ENCODE data around the gene NTM.

DNA sequence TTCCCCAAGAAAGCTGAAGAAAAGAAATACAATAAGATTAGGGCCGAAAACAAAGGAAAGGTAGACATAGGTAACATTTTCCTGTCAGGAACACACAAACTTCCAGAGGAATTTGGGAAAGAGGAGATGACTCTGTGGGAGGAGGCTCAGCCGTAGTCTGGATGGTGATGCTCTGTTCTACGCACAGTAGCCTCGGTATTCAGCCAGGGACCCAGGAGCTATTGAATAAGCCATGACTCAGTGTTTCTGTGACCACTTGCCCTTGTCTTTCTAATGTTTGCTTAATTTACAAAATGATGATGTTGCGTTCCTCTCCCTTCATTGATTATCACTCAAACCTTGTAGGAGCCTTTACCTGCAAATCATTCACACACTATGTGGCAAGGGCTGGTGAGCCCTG is 745.0 kb downstream of the NTM start:
- TF ChIP-seq EGR1 (IDR thresholded peaks at IDR 0.05; ENCODE audit: borderline replicate concordance, low read depth, low read length), result no peak
- no peak for TF ChIP-seq SP2 (IDR thresholded peaks at IDR 0.05; ENCODE audit: low read length)
- TF ChIP-seq CREB1 (IDR thresholded peaks at IDR 0.05), result no peak
- TF ChIP-seq EP300 (IDR thresholded peaks at IDR 0.05; ENCODE audit: borderline replicate concordance in 1 of 2, low read depth in 2 of 2, low read length in 2 of 2), result no peak
- no peak for TF ChIP-seq POLR2AphosphoS5 (IDR thresholded peaks at IDR 0.05; ENCODE audit: low read depth, low read length)
- TF ChIP-seq, protein P1, sequence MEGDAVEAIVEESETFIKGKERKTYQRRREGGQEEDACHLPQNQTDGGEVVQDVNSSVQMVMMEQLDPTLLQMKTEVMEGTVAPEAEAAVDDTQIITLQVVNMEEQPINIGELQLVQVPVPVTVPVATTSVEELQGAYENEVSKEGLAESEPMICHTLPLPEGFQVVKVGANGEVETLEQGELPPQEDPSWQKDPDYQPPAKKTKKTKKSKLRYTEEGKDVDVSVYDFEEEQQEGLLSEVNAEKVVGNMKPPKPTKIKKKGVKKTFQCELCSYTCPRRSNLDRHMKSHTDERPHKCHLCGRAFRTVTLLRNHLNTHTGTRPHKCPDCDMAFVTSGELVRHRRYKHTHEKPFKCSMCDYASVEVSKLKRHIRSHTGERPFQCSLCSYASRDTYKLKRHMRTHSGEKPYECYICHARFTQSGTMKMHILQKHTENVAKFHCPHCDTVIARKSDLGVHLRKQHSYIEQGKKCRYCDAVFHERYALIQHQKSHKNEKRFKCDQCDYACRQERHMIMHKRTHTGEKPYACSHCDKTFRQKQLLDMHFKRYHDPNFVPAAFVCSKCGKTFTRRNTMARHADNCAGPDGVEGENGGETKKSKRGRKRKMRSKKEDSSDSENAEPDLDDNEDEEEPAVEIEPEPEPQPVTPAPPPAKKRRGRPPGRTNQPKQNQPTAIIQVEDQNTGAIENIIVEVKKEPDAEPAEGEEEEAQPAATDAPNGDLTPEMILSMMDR (IDR thresholded peaks at IDR 0.05; ENCODE audit: control extremely low read depth in 1 of 3, insufficient read depth in 1 of 3, low read depth in 1 of 3, low read length in 3 of 3), result no peak
- TF ChIP-seq SUZ12 (IDR thresholded peaks at IDR 0.05; ENCODE audit: low read length), result no peak
- TF ChIP-seq RFX5 (IDR thresholded peaks at IDR 0.05; ENCODE audit: borderline replicate concordance, low read depth, low read length), result no peak
- TF ChIP-seq POLR2A (IDR thresholded peaks at IDR 0.05; ENCODE audit: control extremely low read depth in 1 of 2, low read depth in 2 of 2, low read length in 2 of 2), result no peak
- TF ChIP-seq EZH2 (IDR thresholded peaks at IDR 0.05; ENCODE audit: low read depth, low read length, severe bottlenecking), result no peak
- no peak for TF ChIP-seq CHD2 (IDR thresholded peaks at IDR 0.05; ENCODE audit: low read length)
- TF ChIP-seq CTBP2 (IDR thresholded peaks at IDR 0.05; ENCODE audit: borderline replicate concordance, insufficient read depth, insufficient read length, low read length), result no peak
- TF ChIP-seq, protein P2, sequence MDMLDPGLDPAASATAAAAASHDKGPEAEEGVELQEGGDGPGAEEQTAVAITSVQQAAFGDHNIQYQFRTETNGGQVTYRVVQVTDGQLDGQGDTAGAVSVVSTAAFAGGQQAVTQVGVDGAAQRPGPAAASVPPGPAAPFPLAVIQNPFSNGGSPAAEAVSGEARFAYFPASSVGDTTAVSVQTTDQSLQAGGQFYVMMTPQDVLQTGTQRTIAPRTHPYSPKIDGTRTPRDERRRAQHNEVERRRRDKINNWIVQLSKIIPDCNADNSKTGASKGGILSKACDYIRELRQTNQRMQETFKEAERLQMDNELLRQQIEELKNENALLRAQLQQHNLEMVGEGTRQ (IDR thresholded peaks at IDR 0.05; ENCODE audit: low read length), result no peak
